AG09319 (cell line): ENCODE measurements around the gene KRT36.

ENCODE experiments used
- DNase-seq: peaks from one replicate; pipeline ENCODE4 v3.0.0-alpha.2; 2010; ENCODE audit warnings: low read depth; ENCODE audit errors: extremely low read depth
- TF ChIP-seq, protein P1 (sequence below): IDR thresholded peaks from 2 replicates; pipeline ENCODE4 v1.5.1; 2011; ENCODE audit warnings: low read depth, mild to moderate bottlenecking, inconsistent platforms, low read length, moderate library complexity

The KRT36 gene

DNA sequence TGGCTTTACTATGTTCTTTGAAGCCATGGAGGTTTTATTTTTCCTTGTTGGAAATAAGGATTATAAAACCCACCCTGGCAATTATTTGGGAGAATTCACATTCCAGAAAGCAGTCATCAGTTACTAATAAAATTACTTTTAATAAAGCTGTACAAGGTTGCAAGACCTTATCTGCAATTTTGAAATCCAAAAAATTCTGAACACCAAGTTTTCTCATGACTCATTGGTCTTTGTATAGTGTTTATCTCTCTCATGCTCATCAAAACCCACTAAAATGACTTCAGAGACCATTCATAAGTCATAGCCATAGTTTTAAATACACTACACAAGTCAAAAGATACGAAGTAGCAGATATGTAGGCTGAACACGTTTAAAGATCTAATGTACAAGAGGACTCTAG is 42.9 kb downstream of the KRT36 start:
- DNase-seq: no peak
- TF ChIP-seq, protein P1, sequence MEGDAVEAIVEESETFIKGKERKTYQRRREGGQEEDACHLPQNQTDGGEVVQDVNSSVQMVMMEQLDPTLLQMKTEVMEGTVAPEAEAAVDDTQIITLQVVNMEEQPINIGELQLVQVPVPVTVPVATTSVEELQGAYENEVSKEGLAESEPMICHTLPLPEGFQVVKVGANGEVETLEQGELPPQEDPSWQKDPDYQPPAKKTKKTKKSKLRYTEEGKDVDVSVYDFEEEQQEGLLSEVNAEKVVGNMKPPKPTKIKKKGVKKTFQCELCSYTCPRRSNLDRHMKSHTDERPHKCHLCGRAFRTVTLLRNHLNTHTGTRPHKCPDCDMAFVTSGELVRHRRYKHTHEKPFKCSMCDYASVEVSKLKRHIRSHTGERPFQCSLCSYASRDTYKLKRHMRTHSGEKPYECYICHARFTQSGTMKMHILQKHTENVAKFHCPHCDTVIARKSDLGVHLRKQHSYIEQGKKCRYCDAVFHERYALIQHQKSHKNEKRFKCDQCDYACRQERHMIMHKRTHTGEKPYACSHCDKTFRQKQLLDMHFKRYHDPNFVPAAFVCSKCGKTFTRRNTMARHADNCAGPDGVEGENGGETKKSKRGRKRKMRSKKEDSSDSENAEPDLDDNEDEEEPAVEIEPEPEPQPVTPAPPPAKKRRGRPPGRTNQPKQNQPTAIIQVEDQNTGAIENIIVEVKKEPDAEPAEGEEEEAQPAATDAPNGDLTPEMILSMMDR: no peak

DNA sequence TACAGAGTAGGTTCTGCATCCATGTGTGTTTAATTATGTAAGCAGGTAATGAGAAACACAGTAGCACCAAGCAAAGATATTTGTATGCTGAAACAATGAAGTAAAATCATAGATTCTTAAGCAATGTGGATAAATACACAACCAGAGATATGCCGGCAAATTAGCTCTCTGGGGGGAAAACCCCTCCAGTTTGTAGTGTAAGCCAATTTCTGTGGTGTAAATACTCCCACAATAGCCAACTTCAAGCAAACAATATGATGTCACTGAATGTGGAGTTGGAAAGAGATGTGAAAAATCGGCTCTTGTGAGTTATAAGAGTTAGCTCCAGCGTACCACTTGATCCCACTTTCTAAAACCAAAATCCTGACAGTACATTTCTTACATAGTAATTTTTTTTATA is 45.1 kb downstream of the KRT36 start:
- DNase-seq: no peak
- TF ChIP-seq, protein P1: no peak

DNA sequence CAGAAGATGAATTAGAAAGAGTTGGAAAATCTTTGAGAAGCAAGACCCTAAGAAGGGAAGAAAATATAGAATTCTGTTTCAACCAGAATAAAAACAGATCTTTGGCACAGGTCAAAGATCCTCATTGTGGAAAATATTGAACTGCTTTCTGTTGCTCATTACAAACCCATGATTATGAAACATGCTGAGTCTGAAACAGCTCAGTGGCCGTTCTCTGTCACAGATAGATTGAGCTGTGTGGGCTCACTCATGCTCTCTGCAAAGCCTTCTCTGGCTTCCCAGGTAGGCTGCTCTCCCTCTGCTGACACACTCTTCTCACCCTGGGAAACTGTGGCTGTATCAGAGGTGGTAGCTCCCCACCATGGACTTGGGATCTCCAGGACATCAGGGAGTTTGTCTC is 45.5 kb downstream of the KRT36 start:
- DNase-seq: no peak
- TF ChIP-seq, protein P1: no peak

DNA sequence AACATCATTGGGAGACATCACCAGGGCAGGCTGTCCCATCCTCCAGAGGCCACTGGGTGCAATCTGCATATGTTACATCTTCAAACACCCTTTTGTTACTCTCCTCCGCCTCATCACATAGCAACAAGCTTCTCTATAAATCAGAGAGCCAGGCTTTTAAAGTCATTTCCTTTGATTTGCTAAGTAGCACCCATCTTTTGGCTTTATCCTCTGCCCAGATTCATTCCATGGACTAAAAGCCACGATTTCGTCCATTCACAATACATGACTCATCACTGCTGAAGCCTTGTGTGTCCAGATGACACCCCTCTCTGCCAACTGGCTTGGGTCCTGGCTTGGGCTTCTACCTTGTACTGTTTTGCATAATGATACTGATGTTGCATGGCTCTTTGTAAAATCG is 47.0 kb downstream of the KRT36 start:
- TF ChIP-seq, protein P1: no peak
- DNase-seq: no peak

DNA sequence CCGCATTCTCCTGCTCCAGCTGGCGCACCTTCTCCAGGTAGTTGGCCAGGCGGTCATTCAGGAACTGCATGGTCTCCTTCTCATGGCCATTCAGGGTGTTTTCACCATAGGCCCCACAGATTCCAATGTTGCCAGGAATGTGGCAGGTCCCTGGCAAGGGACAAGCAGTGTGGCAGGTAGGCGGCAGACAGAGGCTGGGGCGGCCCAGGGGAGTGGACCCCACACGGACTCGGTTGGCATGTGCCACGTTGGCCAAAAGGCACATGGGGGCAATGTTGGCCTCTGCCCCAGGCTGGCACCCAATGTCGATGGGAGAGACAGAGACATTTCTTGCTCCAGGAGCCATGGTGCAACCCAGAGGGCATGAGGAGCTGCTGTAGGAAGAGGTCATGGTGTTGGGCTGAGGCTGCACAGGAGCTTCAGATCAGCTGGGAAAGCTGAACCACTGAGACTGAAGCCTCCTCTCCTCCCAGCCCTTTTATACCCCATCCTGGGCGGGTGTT is 49.1 kb downstream of the KRT36 start, which contains the start of gene KRT38:
Gene KRT38 (minus strand): TSS at position 453 of the 503 bp plus-strand sequence. CDS start 62 bp downstream, at position 391.
- no peak for DNase-seq
- TF ChIP-seq, protein P1: no peak

DNA sequence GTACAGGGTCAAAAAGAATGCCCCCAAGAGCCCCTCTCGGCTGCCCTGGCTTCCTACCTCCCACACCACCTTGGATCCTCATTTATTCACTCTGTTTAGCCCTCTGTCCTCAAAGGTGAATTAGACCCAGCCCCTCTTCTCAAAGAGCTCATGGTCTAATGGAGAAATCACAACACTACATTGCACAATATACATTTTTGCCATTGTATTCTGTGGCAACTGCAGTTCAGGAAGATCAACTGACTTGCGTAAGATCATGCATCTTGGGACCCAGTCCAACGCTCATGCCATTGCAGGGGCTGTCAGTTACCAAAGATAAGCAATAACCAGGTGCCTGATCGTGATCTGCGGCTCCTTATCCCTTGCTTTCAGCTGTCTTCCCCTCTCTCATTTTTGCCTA is 50.3 kb downstream of the KRT36 start:
- no peak for DNase-seq
- TF ChIP-seq, protein P1: no peak

DNA sequence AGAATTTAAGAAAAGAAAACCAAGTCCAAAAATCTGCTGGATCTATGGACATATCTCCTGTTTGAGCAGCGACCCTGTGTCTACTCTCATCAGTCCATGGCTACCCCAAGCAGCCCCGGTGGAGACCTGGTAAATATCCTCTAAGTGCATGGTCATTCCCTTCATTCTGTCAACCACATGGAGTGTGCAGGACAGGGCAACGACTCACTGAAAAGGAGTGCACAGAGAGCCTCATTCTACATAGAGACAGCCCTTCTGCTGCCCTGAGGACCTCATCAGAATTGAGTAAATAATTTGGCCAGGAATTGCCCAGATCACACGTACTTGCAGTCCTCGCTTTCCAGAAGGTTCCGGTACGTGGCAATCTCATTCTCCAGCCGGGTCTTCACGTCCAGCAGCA is 51.9 kb downstream of the KRT36 start:
- no peak for DNase-seq
- TF ChIP-seq, protein P1: no peak
